HUES64 (cell line): ENCODE measurements around the gene STMN3.
"Not testable (repeated sequence)": the region's sequence is repeated elsewhere in the genome, so short reads cannot be mapped to it uniquely, and the experiment has no call there.

Source experiments
- H3K27ac ChIP-seq: 2 replicates; pipeline ENCODE4 v1.7.0; 2013; ENCODE audit warnings: low read depth, low read length, inconsistent platforms
- H3K27me3 ChIP-seq: 2 replicates; pipeline ENCODE4 v1.6.1; 2013; ENCODE audit warnings: mild to moderate bottlenecking, low read length; ENCODE audit not compliant: insufficient read depth
- H3K36me3 ChIP-seq: 2 replicates; pipeline ENCODE4 v1.6.1; 2013; ENCODE audit warnings: mild to moderate bottlenecking, low read length; ENCODE audit not compliant: insufficient read depth
- H3K4me1 ChIP-seq: 2 replicates; pipeline ENCODE4 v1.6.1; 2013; ENCODE audit warnings: mild to moderate bottlenecking, low read length, moderate library complexity; ENCODE audit not compliant: insufficient read depth
- H3K4me3 ChIP-seq: 2 replicates; pipeline ENCODE4 v1.5.1; 2013; ENCODE audit warnings: mild to moderate bottlenecking, low read length, moderate library complexity
- H3K9ac ChIP-seq: 2 replicates; pipeline ENCODE4 v1.6.1; 2013; ENCODE audit warnings: mild to moderate bottlenecking, low read depth, low read length
- H3K9me3 ChIP-seq: 2 replicates; pipeline ENCODE4 v1.6.1; 2013; ENCODE audit warnings: low read depth, low read length; ENCODE audit not compliant: insufficient read depth
- WGBS: fragments of 150-250, 120-280 bp; methylation state at CpG from one replicate; pipeline ENCODE4 v1.1.7; 2013; ENCODE audit warnings: missing lambda C conversion rate; 5-methylcytosine and 5-hydroxymethylcytosine counted together

STMN3 gene

DNA sequence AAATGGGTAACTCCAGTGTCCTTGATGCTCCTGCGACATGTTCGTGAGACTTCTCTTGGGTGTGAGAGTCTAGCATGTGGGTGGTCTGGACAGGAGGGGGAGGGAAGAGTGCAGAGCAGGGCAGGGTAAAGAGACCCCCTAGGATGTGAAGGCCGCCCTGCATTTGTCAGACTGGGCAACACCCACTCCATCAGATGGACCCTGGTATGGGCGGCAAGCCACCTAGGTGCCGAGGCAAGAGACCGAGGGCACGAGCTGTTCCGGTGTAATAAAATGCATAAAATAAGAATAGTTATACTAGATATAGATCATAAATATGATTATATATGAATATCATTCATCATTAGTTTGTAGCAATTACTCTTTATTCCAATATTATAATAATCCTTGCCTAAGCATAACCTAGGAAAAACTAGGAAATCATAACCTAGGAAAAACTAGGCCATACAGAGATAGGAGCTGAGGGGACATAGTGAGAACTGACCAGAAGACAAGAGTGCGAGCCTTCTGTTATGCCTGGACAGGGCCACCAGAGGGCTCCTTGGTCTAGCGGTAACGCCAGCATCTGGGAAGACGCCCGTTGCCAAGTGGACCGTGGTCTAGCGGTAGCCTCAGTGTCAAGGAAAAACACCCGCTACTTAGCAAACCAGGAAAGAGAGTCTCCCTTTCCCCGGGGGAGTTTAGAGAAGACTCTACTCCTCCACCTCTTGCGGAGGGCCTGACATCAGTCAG, 39.2 kb downstream of the STMN3 start:
- H3K9me3 ChIP-seq, H3K27ac ChIP-seq, H3K27me3 ChIP-seq, H3K4me3 ChIP-seq, H3K9ac ChIP-seq, H3K4me1 ChIP-seq: not testable (repeated sequence)
- peaks cover 40% of the 10 kb centered on the region for H3K36me3 ChIP-seq
- 79% methylated on average over 12 of the region's 18 CpGs for WGBS

DNA sequence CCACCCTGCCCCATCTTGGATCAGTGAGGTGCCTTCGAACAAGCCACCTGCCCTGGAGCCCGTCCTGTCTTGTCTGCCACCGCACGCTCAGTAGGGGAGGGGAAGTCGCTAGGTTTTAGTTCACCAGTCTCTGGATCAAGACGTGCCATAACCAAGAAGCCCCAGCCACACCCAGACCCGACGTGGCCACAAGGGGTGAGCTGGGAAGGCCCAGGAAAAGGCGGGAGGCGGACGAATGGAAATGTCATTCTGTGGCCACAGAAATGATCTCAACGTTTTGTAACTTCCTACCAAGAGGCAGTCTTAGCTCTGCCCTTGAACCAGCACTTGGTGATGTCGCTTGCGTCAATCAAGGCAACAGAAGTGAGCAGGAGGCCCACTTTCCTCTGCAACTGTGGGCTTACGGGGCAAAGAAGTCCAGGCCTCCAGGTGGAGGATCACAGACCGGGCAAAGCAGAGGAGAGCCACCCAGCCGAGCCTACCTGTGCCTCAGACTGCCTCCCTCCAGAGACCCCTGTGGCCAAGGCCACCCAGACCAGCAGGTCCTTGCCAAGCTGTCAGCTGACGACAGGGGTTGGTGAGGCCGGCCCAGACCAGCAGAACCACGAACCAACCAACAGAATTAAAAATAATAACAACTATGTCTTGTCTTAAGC, 40.8 kb downstream of the STMN3 start:
- Histone ChIP-seq H3K36me3 (peaks cover 26% of the 10 kb centered on the region), H3K27me3 (no peaks in the 10 kb centered on the region), H3K27ac (no peak overlapping the region), H3K4me1 (no peaks in the 10 kb centered on the region), H3K9me3 (peaks cover 5% of the 10 kb centered on the region), H3K9ac (no peak overlapping the region), H3K4me3 (no peak overlapping the region)
- 90% methylated on average over 20 of the region's 20 CpGs for WGBS

DNA sequence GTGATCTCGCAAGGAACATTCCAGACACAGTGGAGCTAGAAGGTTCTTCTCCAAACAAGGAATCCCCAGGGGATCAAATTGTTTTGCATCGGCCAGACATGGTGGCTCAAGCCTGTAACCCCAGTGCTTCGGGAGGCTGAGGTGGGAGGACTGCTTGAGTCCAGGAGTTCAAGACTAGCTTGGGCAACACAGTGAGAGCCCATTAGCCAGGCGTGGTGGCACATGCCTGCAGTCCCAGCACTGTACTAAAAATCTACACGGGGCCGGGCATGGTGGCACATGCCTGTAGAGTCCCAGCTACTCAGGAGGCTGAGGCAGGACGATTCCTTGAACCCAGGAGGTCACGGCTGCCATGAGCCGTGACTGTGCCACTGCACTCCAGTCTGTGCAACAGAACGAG, 41.6 kb downstream of the STMN3 start:
- Histone ChIP-seq H3K27ac (no peak overlapping the region), H3K4me1 (no peaks in the 10 kb centered on the region), H3K9me3 (peaks cover 5% of the 10 kb centered on the region), H3K27me3 (no peaks in the 10 kb centered on the region), H3K9ac (no peak overlapping the region), H3K4me3 (no peak overlapping the region), H3K36me3 (peaks cover 18% of the 10 kb centered on the region)
- WGBS: 95% methylated on average over 10 of the region's 10 CpGs

DNA sequence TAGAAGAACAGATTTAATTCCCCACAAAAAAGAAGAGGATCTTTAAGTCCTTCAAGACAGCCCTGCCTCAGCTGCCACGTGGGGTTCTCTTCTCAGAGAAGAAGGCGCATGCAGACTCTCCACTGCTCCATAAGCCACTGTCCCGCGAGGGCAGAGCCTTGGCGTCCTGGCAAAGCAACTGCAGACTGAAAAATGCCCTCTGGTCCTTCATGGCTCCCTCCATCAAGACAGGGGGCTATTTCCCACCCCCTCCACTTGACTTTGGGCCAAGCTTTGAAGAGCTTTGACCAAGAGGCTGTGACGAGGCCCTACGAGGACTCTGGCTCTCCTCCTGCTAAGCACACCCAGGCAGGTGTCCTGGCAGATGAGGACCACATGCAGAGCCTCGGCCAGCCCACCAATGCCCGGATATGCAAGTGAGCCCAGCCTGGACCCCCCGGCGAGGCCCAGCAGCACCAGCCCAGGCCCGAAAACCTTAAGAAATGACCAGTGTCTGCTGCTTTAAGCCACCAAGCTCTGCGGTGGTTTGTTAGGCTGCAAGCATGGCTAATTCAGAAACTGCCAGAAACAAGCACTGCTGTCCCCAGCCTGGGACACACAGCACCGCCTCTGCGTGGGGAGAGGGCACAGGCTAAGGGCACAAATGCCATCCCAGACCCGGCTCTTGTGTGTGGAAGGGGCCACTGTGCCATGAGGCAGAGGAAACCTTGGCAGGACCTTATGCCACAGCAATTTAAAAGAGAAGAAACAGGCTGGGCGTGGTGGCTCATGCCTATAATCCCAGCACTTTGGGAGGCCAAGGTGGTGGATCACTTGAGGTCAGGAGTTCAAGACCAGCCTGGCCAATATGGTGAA, 42.4 kb downstream of the STMN3 start:
- no peaks in the 10 kb centered on the region for H3K4me1 ChIP-seq

DNA sequence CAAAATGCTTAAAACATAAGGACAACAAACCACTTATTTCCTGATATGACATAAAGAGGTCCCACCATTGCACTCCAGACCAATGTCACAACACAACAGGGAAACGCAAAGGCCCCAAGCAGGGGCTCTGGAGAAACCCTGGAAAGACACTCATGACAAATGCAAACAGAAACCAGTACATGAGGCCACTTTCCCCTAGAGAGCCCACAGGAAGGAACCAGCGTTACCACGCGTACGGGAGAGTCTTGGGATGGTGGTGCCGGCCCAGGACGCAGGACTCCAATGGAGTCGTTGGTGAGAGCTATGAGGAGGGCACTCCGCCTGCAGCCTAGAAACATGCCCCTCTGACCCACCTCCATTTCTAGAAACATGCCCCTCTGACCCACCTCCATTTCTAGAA, 46.5 kb downstream of the STMN3 start:
- no peaks in the 10 kb centered on the region for H3K27me3 ChIP-seq
- H3K27ac ChIP-seq: no peak overlapping the region
- 97% methylated on average over 9 of the region's 9 CpGs for WGBS
- no peaks in the 10 kb centered on the region for H3K4me1 ChIP-seq
- peaks cover 19% of the 10 kb centered on the region for H3K36me3 ChIP-seq
- no peak overlapping the region for H3K9ac ChIP-seq
- no peak overlapping the region for H3K4me3 ChIP-seq
- H3K9me3 ChIP-seq: no peaks in the 10 kb centered on the region

More for the DNA sequence above, 42.4 kb downstream of the STMN3 start:
- H3K4me3 ChIP-seq: no peak overlapping the region
- H3K9ac ChIP-seq: no peak overlapping the region
- no peak overlapping the region for H3K27ac ChIP-seq
- H3K36me3 ChIP-seq: peaks cover 13% of the 10 kb centered on the region
- 92% methylated on average over 17 of the region's 17 CpGs for WGBS
- no peaks in the 10 kb centered on the region for H3K27me3 ChIP-seq
- H3K9me3 ChIP-seq: peaks cover 5% of the 10 kb centered on the region

DNA sequence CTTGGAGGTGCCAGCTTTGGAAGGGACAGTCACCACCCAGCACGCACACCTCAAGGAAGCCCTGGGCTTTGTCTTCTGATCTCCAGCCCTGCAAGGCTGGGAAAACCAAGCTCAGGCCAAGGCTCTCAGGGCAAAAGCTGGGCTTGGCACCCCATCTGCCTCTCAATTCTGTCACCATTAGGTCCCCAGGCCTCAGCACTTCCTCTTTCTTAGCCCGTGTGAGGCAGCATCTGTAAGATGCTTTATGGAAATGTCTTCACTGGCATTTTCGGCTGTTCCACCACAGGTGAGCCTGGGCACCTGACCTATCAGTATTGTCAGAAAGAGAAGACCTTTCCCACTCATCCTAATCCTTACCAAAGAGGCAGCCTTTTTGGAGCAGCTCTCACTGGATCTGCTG, 50.9 kb downstream of the STMN3 start:
- H3K27ac ChIP-seq: no peak overlapping the region
- H3K27me3 ChIP-seq: no peaks in the 10 kb centered on the region
- H3K9ac ChIP-seq: no peak overlapping the region
- 97% methylated on average over 3 of the region's 3 CpGs for WGBS
- no peak overlapping the region for H3K4me3 ChIP-seq
- no peaks in the 10 kb centered on the region for H3K9me3 ChIP-seq
- H3K4me1 ChIP-seq: no peaks in the 10 kb centered on the region
- peaks cover 43% of the 10 kb centered on the region for H3K36me3 ChIP-seq

DNA sequence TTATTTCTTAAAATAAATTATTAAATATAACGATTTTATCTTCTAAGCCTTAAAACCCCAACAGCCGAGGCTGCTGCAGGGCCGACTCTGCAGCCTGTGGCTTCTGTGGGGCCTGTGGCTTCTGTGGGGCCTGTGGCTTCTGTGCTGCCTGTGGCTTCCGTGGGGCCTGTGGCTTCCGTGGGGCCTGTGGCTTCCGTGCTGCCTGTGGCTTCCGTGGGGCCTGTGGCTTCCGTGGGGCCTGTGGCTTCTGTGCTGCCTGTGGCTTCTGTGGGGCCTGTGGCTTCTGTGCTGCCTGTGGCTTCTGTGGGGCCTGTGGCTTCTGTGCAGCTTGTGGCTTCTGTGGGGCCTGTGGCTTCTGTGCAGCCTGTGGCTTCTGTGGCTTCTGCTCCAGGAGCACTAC, 51.5 kb downstream of the STMN3 start:
- not testable (repeated sequence) for H3K4me3 ChIP-seq, H3K4me1 ChIP-seq, H3K27me3 ChIP-seq, H3K9ac ChIP-seq, H3K27ac ChIP-seq, H3K9me3 ChIP-seq
- H3K36me3 ChIP-seq: peaks cover 43% of the 10 kb centered on the region
- 92% methylated on average over 8 of the region's 8 CpGs for WGBS

DNA sequence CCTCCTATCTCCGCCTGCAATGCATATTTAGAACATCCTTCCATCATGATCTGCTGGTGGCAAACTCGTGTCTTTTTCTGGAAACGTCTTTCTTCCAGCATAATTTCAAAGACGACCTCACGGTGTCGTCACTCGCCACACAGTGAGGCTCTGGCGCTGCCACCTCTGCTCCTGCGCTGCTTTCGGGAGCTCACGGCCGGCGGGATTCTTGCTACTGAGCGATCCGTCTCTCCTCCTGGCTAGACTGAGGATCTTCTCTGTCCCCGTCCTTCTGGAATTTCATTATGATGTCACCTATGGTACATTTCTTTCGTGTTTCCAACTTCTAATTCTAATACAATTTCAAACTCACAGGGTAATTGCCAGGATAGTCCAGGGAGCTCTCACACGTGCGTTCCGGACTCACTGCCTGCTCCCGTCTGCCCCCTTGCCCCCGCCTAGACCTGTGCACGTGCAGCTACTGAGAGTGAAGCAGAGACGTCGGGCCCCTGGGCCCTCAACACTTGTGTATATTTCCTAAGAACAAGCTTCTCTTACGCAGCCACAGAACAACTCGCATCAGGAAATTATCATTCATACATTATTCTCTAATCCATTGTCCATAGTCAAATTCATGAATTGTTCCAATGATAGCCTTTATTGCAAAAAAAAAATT, 53.7 kb downstream of the STMN3 start:
- no peak overlapping the region for H3K4me3 ChIP-seq
- peaks cover 43% of the 10 kb centered on the region for H3K36me3 ChIP-seq
- no peaks in the 10 kb centered on the region for H3K9me3 ChIP-seq
- no peaks in the 10 kb centered on the region for H3K4me1 ChIP-seq
- H3K27ac ChIP-seq: no peak overlapping the region
- H3K9ac ChIP-seq: no peak overlapping the region
- 91% methylated on average over 27 of the region's 27 CpGs for WGBS
- no peaks in the 10 kb centered on the region for H3K27me3 ChIP-seq

DNA sequence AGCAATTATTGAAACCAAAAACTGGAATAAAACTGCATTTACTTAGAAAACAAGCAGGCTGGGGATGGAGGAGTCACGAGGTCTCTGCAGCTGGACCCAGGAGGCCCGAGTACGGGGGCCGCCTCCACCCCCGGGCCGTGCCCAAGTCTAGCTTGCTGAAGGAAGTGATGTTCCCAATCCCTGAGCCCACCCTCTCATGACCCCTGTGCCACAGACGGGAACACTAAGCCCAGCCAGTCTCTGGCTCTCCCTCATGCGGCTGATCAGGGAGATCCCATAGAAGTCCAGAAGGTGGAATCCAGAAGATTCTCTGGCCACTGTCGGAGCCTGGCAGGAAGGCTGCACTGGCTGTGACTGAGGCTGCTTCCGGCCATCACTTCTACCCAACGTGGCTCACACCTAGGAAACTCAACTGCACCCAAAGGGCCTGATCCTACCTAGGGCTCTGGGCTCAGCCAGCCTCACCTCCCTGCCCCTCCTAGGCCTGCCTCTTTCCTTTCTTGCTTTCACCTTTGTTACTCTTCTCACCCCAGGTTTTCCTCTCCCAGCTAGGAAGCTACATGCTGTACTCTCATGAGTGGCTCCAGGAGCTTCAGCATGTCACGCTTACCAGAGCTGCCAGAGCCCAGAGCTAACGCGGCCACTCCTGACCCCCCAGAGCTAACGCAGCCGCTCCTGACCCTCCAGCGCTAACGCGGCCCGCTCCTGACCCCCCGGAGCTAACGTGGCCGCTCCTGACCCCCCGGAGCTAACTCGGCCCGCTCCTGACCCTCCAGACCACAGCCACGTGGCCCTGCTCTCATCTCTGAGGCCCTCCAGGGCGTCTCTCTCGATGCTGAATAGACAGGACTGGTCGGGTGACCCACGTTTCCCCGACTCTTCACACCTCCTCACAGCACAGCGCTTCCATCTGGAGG, 54.5 kb downstream of the STMN3 start:
- Histone ChIP-seq H3K9me3 (no peaks in the 10 kb centered on the region), H3K36me3 (peaks cover 43% of the 10 kb centered on the region), H3K4me3 (no peak overlapping the region), H3K27me3 (no peaks in the 10 kb centered on the region), H3K9ac (no peak overlapping the region), H3K27ac (no peak overlapping the region), H3K4me1 (no peaks in the 10 kb centered on the region)
- 91% methylated on average over 33 of the region's 33 CpGs for WGBS

DNA sequence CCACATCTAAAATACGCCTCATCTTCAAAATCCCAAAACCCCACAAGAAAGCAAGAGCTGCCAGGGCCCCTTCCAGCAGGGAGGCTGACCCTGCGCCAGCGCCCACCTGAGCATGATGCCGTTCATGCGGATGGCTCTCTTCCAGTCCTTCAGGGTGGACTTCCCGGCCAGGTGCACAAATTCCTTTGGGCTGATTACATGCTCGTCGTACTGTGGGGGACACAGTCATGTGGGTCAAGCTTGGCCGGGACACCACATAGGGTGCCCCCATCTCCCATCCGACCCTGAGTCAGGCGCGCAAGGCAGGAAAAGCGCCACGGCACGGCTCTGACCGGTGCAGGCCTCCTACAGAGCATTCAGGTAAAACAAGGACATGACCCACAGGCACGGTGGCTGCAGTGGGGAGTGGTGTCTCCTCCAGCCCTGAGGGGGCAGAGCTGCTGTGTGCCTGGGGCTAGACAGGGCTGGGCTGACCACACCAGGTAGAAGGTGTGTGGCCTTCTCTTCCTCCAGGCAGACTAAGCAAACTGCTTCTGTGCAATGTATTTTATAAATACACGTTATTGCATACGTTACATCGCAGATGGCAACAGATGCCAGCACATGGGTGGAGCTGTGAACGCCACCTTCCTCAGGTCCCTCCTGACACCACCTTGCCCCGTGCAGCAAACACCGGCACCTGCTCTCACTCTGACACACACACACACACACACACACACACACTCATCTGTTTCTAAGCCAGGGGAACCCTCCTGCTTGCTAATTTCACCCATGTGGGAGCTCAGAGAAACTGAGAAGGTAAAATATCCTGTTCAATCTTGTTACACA, 55.4 kb downstream of the STMN3 start:
- Histone ChIP-seq H3K4me1 (no peaks in the 10 kb centered on the region), H3K27me3 (no peaks in the 10 kb centered on the region), H3K36me3 (peaks cover 45% of the 10 kb centered on the region), H3K9me3 (no peaks in the 10 kb centered on the region), H3K4me3 (no peak overlapping the region), H3K27ac (no peak overlapping the region), H3K9ac (no peak overlapping the region)
- WGBS: 91% methylated on average over 23 of the region's 23 CpGs
